B cell (primary cell): ENCODE results near the gene RTTN. TPM values are rescaled to one million over a fixed set of nuclear protein-coding genes. Genes with fewer than 3 reads are reported as not detected.

Experiments used
- ATAC-seq: fragments of 200-7000 bp; cut with Tn5 transposase; one replicate; pipeline ENCODE4 v1.10.0; 2021; ENCODE audit warnings: low read depth, mild to moderate bottlenecking, moderate number of reproducible peaks, moderate library complexity
- CTCF ChIA-PET: fragments of 350-600 bp; sonication (Branson Sonifier 250); formaldehyde crosslinking; loops from one replicate; lab custom pipeline; 2021; ENCODE audit warnings: antibody characterized with exemption, inconsistent platforms; lab: Charles Lee
- POLR2A ChIA-PET: fragments of 350-600 bp; sonication (Branson Sonifier 250); formaldehyde crosslinking; loops from one replicate; lab custom pipeline; 2021; ENCODE audit warnings: antibody characterized with exemption; lab: Charles Lee
- DNase-seq: peaks from one replicate; pipeline ENCODE4 v3.0.0; 2013
- H2AFZ ChIP-seq: 2 replicates; pipeline ENCODE4 v1.6.1; 2012; ENCODE audit warnings: mild to moderate bottlenecking, low read depth, low read length; ENCODE audit not compliant: insufficient read depth, poor library complexity, severe bottlenecking
- H3K27ac ChIP-seq, 2 donors: 1 replicate in 1 of 2; 2 replicates in 1 of 2; pipeline ENCODE4 v1.5.1; 2012 to 2013; ENCODE audit warnings: low read length in 2 of 2, mild to moderate bottlenecking in 2 of 2, moderate library complexity in 1 of 2
- H3K27me3 ChIP-seq, 4 experiments: fragments of 200-600 bp in 1 of 4; sonication (generic) in 1 of 4; replicated peaks in 1 of 4; 1 replicate in 2 of 4; 2 replicates in 2 of 4; pipeline versions ENCODE4 v1.6.1 to v1.7.0; 2013 to 2016; ENCODE audit warnings: low read length in 3 of 4, mild to moderate bottlenecking in 2 of 4, mixed read lengths in 1 of 4, moderate library complexity in 1 of 4; ENCODE audit not compliant: insufficient read depth in 4 of 4, control insufficient read depth in 3 of 4; ENCODE audit errors: control extremely low read depth in 1 of 4
- H3K36me3 ChIP-seq, 2 experiments: replicated peaks in 1 of 2; 1 replicate in 1 of 2; 2 replicates in 1 of 2; pipeline versions ENCODE4 v1.6.1 to v1.7.1; 2013; ENCODE audit warnings: low read length in 1 of 2; ENCODE audit not compliant: insufficient read depth in 2 of 2, control insufficient read depth in 1 of 2; ENCODE audit errors: control extremely low read depth in 1 of 2, extremely low read depth in 1 of 2
- H3K4me1 ChIP-seq, 2 donors: fragments of 200-600 bp in 1 of 2; sonication (generic) in 1 of 2; 1 replicate in 1 of 2; 2 replicates in 1 of 2; pipeline versions ENCODE4 v1.5.1 to v1.6.1; 2013 to 2017; ENCODE audit warnings: low read length in 2 of 2; ENCODE audit not compliant: control insufficient read depth in 2 of 2, insufficient read depth in 2 of 2
- H3K4me2 ChIP-seq: replicated peaks from 2 replicates; pipeline ENCODE3; 2012; ENCODE audit warnings: mild to moderate bottlenecking, low read depth, low read length; ENCODE audit not compliant: poor library complexity, severe bottlenecking
- H3K4me3 ChIP-seq, 5 experiments: fragments of 200-600 bp in 1 of 5; sonication (generic) in 1 of 5; 1 replicate in 3 of 5; 2 replicates in 2 of 5; pipeline versions ENCODE4 v1.5.1 to v1.7.0; 2011 to 2016; ENCODE audit warnings: low read length in 4 of 5, mild to moderate bottlenecking in 4 of 5, low read depth in 2 of 5, control low read depth in 1 of 5, moderate library complexity in 1 of 5; ENCODE audit not compliant: insufficient read depth in 1 of 5; ENCODE audit errors: control extremely low read depth in 1 of 5, extremely low read depth in 1 of 5
- H3K79me2 ChIP-seq: fragments of 200-600 bp; sonication (generic); one replicate; pipeline ENCODE4 v1.6.0; 2016; ENCODE audit warnings: low read length; ENCODE audit not compliant: control insufficient read depth, insufficient read depth
- H3K9ac ChIP-seq: fragments of 200-600 bp; sonication (generic); 2 replicates; pipeline ENCODE4 v1.6.1; 2017; ENCODE audit warnings: mild to moderate bottlenecking, low read length, moderate library complexity
- H3K9me3 ChIP-seq, 3 donors: one replicate each; pipeline versions ENCODE4 v1.6.1 to v1.7.1; 2013; ENCODE audit warnings: low read length in 2 of 3; ENCODE audit not compliant: control insufficient read depth in 2 of 3, insufficient read depth in 1 of 3; ENCODE audit errors: control extremely low read depth in 1 of 3
- H4K20me1 ChIP-seq: 2 replicates; pipeline ENCODE4 v1.6.0; 2012; ENCODE audit warnings: mild to moderate bottlenecking, low read length; ENCODE audit not compliant: insufficient read depth, control insufficient read depth, poor library complexity, severe bottlenecking
- H3K27ac Mint-ChIP-seq: one replicate; pipeline ENCODE4 v1.8.0; 2021; ENCODE audit warnings: mixed read lengths
- H3K27me3 Mint-ChIP-seq: one replicate; pipeline ENCODE4 v1.8.0; 2021; ENCODE audit warnings: mixed read lengths
- H3K4me1 Mint-ChIP-seq: one replicate; pipeline ENCODE4 v1.8.0; 2021; ENCODE audit warnings: mixed read lengths
- H3K4me3 Mint-ChIP-seq: one replicate; pipeline ENCODE4 v1.8.0; 2021; ENCODE audit warnings: mixed read lengths
- H3K9me3 Mint-ChIP-seq: one replicate; pipeline ENCODE4 v1.8.0; 2022; ENCODE audit warnings: mixed read lengths; ENCODE audit not compliant: insufficient read depth
- CTCF ChIP-seq: fragments of 200-600 bp; IDR thresholded peaks from one replicate; pipeline ENCODE4 v1.8.0; 2022; ENCODE audit warnings: antibody characterized with exemption, mild to moderate bottlenecking
- EZH2 ChIP-seq: IDR thresholded peaks from 2 replicates; pipeline ENCODE4 v1.6.1; 2012; ENCODE audit warnings: borderline replicate concordance, low read depth, mild to moderate bottlenecking, moderate library complexity, low read length; ENCODE audit not compliant: insufficient read depth, poor library complexity, severe bottlenecking
- WGBS: methylation state at CpG from one replicate; pipeline ENCODE4 v1.1.5; 2013; ENCODE audit warnings: missing lambda C conversion rate; ENCODE audit not compliant: insufficient coverage; 5-methylcytosine and 5-hydroxymethylcytosine counted together
- intact Hi-C: fragments of 100-400 bp; cut with micrococcal nuclease; formaldehyde crosslinking; loops from one replicate; pipeline ENCODE4 v1.10.0; 2022
- polyA plus RNA-seq: library from polyadenylated mRNA; depleted of rRNA; stranded (reverse); fragments of >200 nt; gene quantifications from 2 replicates; pipeline ENCODE4 v1.2.3, GENCODE V29; 2012
- total RNA-seq, 2 donors: library from RNA; stranded (reverse); fragments of 120-200 nt in 1 of 2; gene quantifications; 1 replicate in 1 of 2; 2 replicates in 1 of 2; pipeline versions ENCODE4 v1.2.3 to v1.2.4, GENCODE V29; 2013 to 2022

RTTN gene
- total and polyA plus RNA-seq, 2 donors (not counting 1 experiment from before 2014, with no cell fraction given) = 10.0 to 41.2 TPM

- CTCF ChIA-PET = no interaction called here
These were observed 199.9 kb downstream of the RTTN start for GRCh38 chr18:70005580-70005979.

DNA sequence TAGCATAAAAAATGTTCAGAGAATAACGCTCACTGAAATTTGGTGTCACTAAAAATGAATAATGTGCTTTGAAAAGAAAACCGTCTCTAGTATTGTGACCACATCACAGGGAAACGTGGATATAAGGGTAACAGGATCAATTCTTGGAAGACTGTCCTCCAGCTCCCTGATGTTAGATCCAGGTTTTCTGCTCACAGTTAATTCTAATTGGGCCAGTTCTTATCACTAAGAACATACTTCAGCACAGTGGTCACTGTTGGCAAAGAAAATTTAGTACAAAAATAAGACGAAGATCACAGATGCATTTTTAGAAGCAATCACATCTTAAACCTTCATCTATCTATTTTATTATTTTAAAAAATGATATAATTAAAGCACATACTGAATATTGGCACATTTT is 200.8 kb downstream of the RTTN start:
- Histone ChIP-seq H3K4me3 (no peak overlapping the region), H3K79me2 (no peaks in the 10 kb centered on the region), H3K36me3 (peaks cover 0 to 2% of the 10 kb centered on the region in 2 experiments), H2AFZ (no peak overlapping the region), H4K20me1 (no peaks in the 10 kb centered on the region), H3K27me3 (no peaks in the 10 kb centered on the region), H3K9me3 (no peaks in the 10 kb centered on the region), H3K27ac (no peak overlapping the region), H3K4me2 (no peak overlapping the region), H3K4me1 (no peaks in the 10 kb centered on the region), H3K9ac (no peak overlapping the region)
- no peaks in the 10 kb centered on the region for H3K27me3 Mint-ChIP-seq
- no peak overlapping the region for H3K27ac Mint-ChIP-seq
- no peak for ATAC-seq
- H3K4me1 Mint-ChIP-seq = no peaks in the 10 kb centered on the region
- no peak for TF ChIP-seq CTCF
- TF ChIP-seq EZH2 = no peak
- intact Hi-C loops = no loop called here
- CTCF ChIA-PET = no interaction called here
- H3K9me3 Mint-ChIP-seq = no peaks in the 10 kb centered on the region
- POLR2A ChIA-PET = no interaction called here
- DNase-seq = no peak
- H3K4me3 Mint-ChIP-seq = no peak overlapping the region
- 90% methylated on average over 2 of the region's 4 CpGs for WGBS

More at GRCh38 chr18:70005580-70005979, 199.9 kb downstream of the RTTN start:
- H3K79me2 ChIP-seq = no peaks in the 10 kb centered on the region
- POLR2A ChIA-PET = no interaction called here
- H2AFZ ChIP-seq = no peak overlapping the region
- intact Hi-C loops = no loop called here
- no peak for TF ChIP-seq CTCF
- TF ChIP-seq EZH2 = no peak
- WGBS = 100% methylated on average over 1 of the region's 3 CpGs
- ATAC-seq (no peak), DNase-seq (no peak)
- no peak overlapping the region for H3K9ac ChIP-seq
- H3K4me3 ChIP-seq = no peak overlapping the region
- H3K4me1 Mint-ChIP-seq = no peaks in the 10 kb centered on the region
- no peaks in the 10 kb centered on the region for H3K9me3 ChIP-seq
- H3K4me1 ChIP-seq = no peaks in the 10 kb centered on the region
- H3K36me3 ChIP-seq = peaks cover 0 to 2% of the 10 kb centered on the region in 2 experiments
- H3K27ac ChIP-seq = no peak overlapping the region
- H3K27ac Mint-ChIP-seq = no peak overlapping the region
- no peaks in the 10 kb centered on the region for H4K20me1 ChIP-seq
- peaks cover 5% of the 10 kb centered on the region for H3K9me3 Mint-ChIP-seq
- no peaks in the 10 kb centered on the region for H3K27me3 ChIP-seq
- H3K27me3 Mint-ChIP-seq = no peaks in the 10 kb centered on the region
- no peak overlapping the region for H3K4me3 Mint-ChIP-seq
- no peak overlapping the region for H3K4me2 ChIP-seq
